GM12801 (cell line): ENCODE measurements around the gene CNTN1.

Experiments used
- CTCF ChIP-seq: IDR thresholded peaks from one replicate; pipeline ENCODE4 v1.5.1; 2011; ENCODE audit warnings: control low read depth; ENCODE audit not compliant: insufficient read length; ENCODE audit errors: extremely low read depth

Gene CNTN1

GRCh38 chr12:40921563-40922163 lies 229.4 kb downstream of the CNTN1 start:
- TF ChIP-seq CTCF: no peak

GRCh38 chr12:40937891-40938290 lies 245.7 kb downstream of the CNTN1 start:
- no peak for TF ChIP-seq CTCF

GRCh38 chr12:40942326-40942725 lies 250.1 kb downstream of the CNTN1 start:
- no peak for TF ChIP-seq CTCF

DNA sequence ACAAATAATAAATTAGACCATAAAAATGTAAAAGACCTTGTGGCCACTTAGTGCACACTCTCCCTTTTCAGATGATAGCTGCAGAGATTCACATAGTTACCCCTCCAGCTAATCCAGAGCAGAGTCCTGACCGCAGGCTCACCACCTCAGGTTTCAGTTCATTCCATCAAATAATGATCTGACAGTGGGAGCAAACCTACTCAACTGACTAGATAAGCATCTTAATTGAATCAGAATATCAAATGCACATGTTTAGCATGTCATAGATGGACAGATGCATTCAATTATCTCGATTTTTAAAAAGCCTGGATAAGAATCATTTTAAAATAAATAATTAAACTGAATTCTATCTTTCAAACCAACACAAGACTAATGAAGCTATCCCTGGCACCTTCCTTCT lies 253.5 kb downstream of the CNTN1 start:
- TF ChIP-seq CTCF: no peak

DNA sequence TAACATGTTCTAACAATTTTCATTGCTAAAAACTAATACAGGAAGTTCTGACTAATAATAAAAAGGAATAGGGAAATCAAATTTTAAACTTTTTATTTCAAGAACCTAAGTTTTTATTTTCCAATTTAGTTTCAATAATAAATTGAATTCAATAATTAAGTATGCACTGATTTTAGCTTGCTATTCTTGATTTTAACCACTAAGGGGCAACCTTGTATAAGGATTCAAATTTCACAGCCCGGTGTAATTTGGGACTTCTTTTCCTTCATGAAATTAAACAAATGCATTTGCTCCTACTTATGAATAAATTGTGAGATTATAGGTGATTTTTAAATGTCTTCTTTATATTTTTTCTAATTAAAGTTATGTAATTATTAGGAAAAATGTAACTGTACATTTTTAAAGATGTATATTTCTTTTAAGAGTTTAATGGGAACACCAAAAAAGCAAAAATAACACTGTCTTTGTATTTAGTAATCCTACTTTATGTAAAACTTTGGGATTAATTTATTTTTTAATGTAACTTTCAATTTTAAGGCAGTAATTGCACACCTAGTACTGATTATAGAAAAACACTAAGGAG lies 254.5 kb downstream of the CNTN1 start:
- no peak for TF ChIP-seq CTCF

- no peak for TF ChIP-seq CTCF
Measured at GRCh38 chr12:40947797-40948196, 255.6 kb downstream of the CNTN1 start.

GRCh38 chr12:40953076-40953475 lies 260.8 kb downstream of the CNTN1 start:
- TF ChIP-seq CTCF: no peak

DNA sequence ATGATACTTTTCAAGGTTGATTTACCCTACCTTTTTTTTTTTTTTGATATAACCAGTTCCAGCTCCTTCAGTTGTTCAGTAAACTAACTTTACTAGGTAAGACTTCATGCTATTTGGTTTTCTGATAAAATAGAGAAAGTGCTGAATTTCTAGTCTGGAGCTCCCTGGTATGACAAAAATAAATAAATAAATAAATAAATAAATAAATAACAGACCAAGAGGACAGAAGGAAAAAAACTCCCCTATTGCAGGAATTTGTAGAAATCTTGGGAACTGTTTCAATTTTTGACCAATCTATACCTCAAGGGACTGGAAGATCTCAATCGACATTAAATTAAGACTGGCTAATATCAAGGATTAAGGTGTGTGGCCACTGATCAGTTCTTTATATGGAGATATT lies 265.2 kb downstream of the CNTN1 start:
- TF ChIP-seq CTCF: no peak
